ENCODE data around the gene ANXA10.
"Not testable (repeated sequence)": the region's sequence is repeated elsewhere in the genome, so short reads cannot be mapped to it uniquely, and the experiment has no call there.

Gene ANXA10

GRCh38 chr4:168124008-168124641, 31.8 kb downstream of the ANXA10 start:
- in situ Hi-C loops (cut with HindIII; ENCODE audit: low pct_unique_long_range_greater_than_20kb, low sequenced_read_pairs): no loop called here
- TF ChIP-seq JUND (IDR thresholded peaks at IDR 0.05; ENCODE audit: low read depth): no peak
- DNase-seq (ENCODE audit: low read depth in 1 of 2, low spot score in 1 of 2): no peak

GRCh38 chr4:168126952-168127351, 34.6 kb downstream of the ANXA10 start:
- no peak for DNase-seq (ENCODE audit: low read depth in 1 of 2, low spot score in 1 of 2)
- in situ Hi-C loops (cut with HindIII; ENCODE audit: low pct_unique_long_range_greater_than_20kb, low sequenced_read_pairs): no loop called here
- no peak for TF ChIP-seq JUND (IDR thresholded peaks at IDR 0.05; ENCODE audit: low read depth)

- in situ Hi-C loops (cut with HindIII; ENCODE audit: low pct_unique_long_range_greater_than_20kb, low sequenced_read_pairs): no loop called here
- TF ChIP-seq JUND (IDR thresholded peaks at IDR 0.05; ENCODE audit: low read depth): no peak
- no peak for DNase-seq (ENCODE audit: low read depth in 1 of 2, low spot score in 1 of 2)
These were observed 36.3 kb downstream of the ANXA10 start for GRCh38 chr4:168128601-168129000.

DNA sequence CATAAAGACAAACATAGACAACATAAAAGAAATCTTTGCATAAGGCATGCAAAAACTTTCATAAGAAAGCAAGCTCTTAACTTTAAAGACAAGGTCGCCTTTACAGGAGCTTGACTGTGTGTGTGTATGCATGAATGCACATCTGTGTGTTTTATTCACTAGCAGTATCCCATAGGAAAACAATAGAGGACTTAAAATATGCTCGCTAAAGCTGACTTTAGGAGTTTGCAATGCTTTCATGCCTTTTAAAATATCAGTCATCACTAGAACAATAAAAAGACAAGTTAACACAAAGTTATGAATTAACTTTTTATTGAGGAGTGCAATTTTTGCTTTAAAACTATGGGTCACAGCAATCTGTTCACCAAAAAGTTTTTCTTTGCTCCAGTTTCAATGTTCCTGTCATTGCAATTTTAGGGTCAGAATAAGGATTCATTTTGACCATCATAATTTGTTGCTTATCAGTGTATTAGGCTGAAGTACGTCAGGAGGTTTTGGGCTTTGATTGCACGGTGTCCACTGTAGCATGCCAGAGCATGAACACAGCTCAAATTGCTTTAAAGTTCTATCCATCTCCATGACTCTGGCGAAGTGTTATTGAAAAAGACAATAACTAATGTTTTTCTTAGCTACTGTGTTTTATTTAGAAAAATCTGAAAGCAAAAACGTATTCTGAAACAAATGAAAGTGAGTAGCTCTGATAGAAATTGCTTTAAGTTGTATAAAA, 36.9 kb downstream of the ANXA10 start:
- DNase-seq (ENCODE audit: low read depth in 1 of 2, low spot score in 1 of 2): no peak
- TF ChIP-seq JUND (IDR thresholded peaks at IDR 0.05; ENCODE audit: low read depth): no peak
- in situ Hi-C loops (cut with HindIII; ENCODE audit: low pct_unique_long_range_greater_than_20kb, low sequenced_read_pairs): no loop called here

DNA sequence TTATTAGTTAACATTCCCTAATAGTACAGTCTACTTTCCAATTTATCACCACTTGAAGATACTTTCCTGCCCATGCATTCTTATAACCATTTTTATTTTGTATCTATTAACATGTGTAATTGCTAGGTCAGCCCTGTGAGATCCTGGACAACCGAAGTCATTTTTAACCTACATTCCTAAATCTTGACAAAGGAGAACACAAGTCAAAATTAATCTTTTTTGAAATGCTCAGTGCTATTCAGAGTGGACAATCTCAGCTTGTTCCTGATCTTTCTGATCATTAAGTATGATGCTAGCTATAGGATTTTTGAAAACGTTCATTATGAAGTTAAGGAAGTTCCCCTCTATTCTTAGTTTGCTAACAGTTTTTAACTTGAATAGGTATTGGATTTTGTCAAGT, 37.5 kb downstream of the ANXA10 start:
- no peak for TF ChIP-seq JUND (IDR thresholded peaks at IDR 0.05; ENCODE audit: low read depth)

DNA sequence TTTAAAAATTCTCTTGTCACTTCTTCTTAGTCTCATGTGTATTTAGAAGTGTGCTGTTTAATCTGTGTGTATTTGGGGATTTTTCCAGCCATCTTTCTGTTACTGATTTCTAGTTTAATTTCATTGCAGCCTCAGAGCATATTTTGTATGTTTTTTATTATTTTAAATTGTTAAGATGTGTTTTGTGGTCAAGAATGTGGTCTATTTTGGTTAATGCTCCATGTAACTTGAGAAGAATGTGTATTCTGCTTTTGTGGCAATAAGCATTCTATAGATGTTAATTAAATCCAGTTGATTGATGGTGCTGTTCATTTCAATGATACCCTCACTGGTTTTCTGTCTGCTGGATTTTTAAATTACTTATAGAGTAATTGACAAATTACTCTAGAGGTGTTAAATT, 38.9 kb downstream of the ANXA10 start:
- in situ Hi-C loops (cut with HindIII; ENCODE audit: low pct_unique_long_range_greater_than_20kb, low sequenced_read_pairs): no loop called here
- no peak for TF ChIP-seq JUND (IDR thresholded peaks at IDR 0.05; ENCODE audit: low read depth)
- no peak for DNase-seq (ENCODE audit: low read depth in 1 of 2, low spot score in 1 of 2)

More for the DNA sequence above, 37.5 kb downstream of the ANXA10 start:
- in situ Hi-C loops (cut with HindIII; ENCODE audit: low pct_unique_long_range_greater_than_20kb, low sequenced_read_pairs): no loop called here
- DNase-seq (ENCODE audit: low read depth in 1 of 2, low spot score in 1 of 2): no peak

- no peak for TF ChIP-seq JUND (IDR thresholded peaks at IDR 0.05; ENCODE audit: low read depth)
These were observed 42.3 kb downstream of the ANXA10 start for GRCh38 chr4:168134651-168135050.

GRCh38 chr4:168135860-168136259, 43.5 kb downstream of the ANXA10 start:
- in situ Hi-C loops (cut with HindIII; ENCODE audit: low pct_unique_long_range_greater_than_20kb, low sequenced_read_pairs); DNase-seq (ENCODE audit: low read depth in 1 of 2, low spot score in 1 of 2): not testable (repeated sequence)

More at GRCh38 chr4:168134651-168135050, 42.3 kb downstream of the ANXA10 start:
- no peak for DNase-seq (ENCODE audit: low read depth in 1 of 2, low spot score in 1 of 2)
- in situ Hi-C loops (cut with HindIII; ENCODE audit: low pct_unique_long_range_greater_than_20kb, low sequenced_read_pairs): no loop called here

GRCh38 chr4:168137695-168138094, 45.4 kb downstream of the ANXA10 start:
- DNase-seq (ENCODE audit: low read depth in 1 of 2, low spot score in 1 of 2); in situ Hi-C loops (cut with HindIII; ENCODE audit: low pct_unique_long_range_greater_than_20kb, low sequenced_read_pairs): not testable (repeated sequence)

DNA sequence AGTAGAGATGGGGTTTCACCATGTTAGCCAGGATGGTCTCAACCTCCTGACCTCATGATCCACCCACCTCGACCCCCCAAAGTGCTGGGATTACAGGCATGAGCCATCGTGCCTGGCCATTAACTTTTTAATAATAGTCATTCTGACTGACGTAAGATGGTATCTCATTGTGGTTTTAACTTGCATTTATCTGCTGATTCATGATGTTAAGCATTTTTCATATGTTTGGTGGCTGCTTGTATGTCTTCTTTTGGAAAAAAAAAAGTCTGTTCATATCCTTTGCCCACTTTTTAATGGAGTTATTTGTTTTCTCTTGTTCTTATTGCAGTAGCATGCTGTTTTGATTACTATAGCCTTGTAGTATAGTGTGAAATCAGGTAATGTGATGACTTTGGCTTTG, 45.8 kb downstream of the ANXA10 start:
- no peak for DNase-seq (ENCODE audit: low read depth in 1 of 2, low spot score in 1 of 2)
- in situ Hi-C loops (cut with HindIII; ENCODE audit: low pct_unique_long_range_greater_than_20kb, low sequenced_read_pairs): no loop called here
- TF ChIP-seq JUND (IDR thresholded peaks at IDR 0.05; ENCODE audit: low read depth): no peak

DNA sequence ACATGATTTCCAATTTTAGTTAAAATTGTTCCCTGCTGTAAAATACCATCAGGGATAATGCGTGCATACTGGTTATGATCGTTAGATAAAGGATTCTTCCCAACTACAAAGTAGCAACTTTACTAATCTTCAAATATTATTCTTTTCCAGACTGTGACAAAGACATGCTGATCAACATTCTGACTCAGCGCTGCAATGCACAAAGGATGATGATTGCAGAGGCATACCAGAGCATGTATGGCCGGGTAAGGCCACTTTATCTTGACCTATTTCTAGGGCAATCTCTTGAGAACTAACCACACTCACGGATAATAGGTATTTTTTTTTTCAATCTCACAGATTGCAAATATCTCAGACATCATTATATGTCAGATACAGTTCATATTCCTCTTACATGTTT, 47.0 kb downstream of the ANXA10 start:
- in situ Hi-C loops (cut with HindIII; ENCODE audit: low pct_unique_long_range_greater_than_20kb, low sequenced_read_pairs): no loop called here
- no peak for TF ChIP-seq JUND (IDR thresholded peaks at IDR 0.05; ENCODE audit: low read depth)
- DNase-seq (ENCODE audit: low read depth in 1 of 2, low spot score in 1 of 2): no peak

GRCh38 chr4:168141733-168142132, 49.4 kb downstream of the ANXA10 start:
- DNase-seq (ENCODE audit: low read depth in 1 of 2, low spot score in 1 of 2): no peak
- no peak for TF ChIP-seq JUND (IDR thresholded peaks at IDR 0.05; ENCODE audit: low read depth)
- in situ Hi-C loops (cut with HindIII; ENCODE audit: low pct_unique_long_range_greater_than_20kb, low sequenced_read_pairs): no loop called here

DNA sequence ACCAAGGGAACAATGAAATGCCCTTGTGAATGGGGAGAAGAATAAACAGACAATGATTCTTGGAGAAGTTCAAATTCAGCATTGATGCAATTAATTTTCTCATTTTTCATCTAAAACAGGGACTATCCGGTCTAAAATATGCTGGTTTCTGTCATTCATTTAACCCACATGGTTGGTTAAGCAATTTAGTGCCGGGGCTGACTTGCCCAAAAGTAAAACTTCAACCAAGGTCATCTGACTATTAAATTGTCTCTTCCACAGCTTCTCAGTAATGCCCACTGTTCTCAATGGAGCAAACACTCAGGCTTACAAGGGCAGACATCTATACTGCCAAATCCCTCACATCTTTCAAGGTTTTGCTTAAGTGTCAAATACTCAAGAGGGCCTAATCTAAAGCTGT, 51.3 kb downstream of the ANXA10 start:
- no peak for TF ChIP-seq JUND (IDR thresholded peaks at IDR 0.05; ENCODE audit: low read depth)
- in situ Hi-C loops (cut with HindIII; ENCODE audit: low pct_unique_long_range_greater_than_20kb, low sequenced_read_pairs): no loop called here
- no peak for DNase-seq (ENCODE audit: low read depth in 1 of 2, low spot score in 1 of 2)
